K562 (cell line): ENCODE measurements around the gene SRRT. TPM values are rescaled to one million over a fixed set of nuclear protein-coding genes. Genes with fewer than 3 reads are reported as not detected.

Experiments used
- polyA plus RNA-seq, 8 experiments: library from polyadenylated mRNA; depleted of rRNA in 4 of 8; stranded (reverse) in 5 of 8; unstranded in 3 of 8; fragments of >200 nt; fragmentation: Nextera tagmentation in 2 of 8; fragmentation: Illumina TruSeq in 1 of 8; extraction: Ambion mirVana in 2 of 8; extraction: Trizol in 1 of 8; gene quantifications; 2 replicates each; pipeline versions ENCODE4 v1.2.1 to v1.2.3, GENCODE V29; 2011 to 2014; ENCODE audit warnings: inconsistent platforms in 1 of 8, missing spikeins in 1 of 8
- total RNA-seq, 7 experiments: library from RNA; depleted of rRNA in 6 of 7; stranded (reverse); fragments of >200 nt in 6 of 7; fragmentation: Illumina TruSeq in 2 of 7; extraction: Trizol in 2 of 7; gene quantifications; 2 replicates each; pipeline versions ENCODE4 v1.2.1 to v1.2.3, GENCODE V29; 2011 to 2021; ENCODE audit warnings: low replicate concordance in 1 of 7
- TF ChIP-seq, protein P1 (sequence below): fragments of 450-650 bp; IDR thresholded peaks from 2 replicates; pipeline ENCODE4 v1.6.1; 2016; ENCODE audit warnings: mild to moderate bottlenecking, moderate library complexity

SRRT gene
- total and polyA plus RNA-seq, 9 of the 15 experiments (the other 6 are each of a cell fraction or from before 2014, with no cell fraction given): 10.3 to 263 (median 84.4) TPM

GRCh38 chr7:100866729-100867039 lies 8.2 kb upstream of the SRRT start (continued):
- TF ChIP-seq, protein P1, sequence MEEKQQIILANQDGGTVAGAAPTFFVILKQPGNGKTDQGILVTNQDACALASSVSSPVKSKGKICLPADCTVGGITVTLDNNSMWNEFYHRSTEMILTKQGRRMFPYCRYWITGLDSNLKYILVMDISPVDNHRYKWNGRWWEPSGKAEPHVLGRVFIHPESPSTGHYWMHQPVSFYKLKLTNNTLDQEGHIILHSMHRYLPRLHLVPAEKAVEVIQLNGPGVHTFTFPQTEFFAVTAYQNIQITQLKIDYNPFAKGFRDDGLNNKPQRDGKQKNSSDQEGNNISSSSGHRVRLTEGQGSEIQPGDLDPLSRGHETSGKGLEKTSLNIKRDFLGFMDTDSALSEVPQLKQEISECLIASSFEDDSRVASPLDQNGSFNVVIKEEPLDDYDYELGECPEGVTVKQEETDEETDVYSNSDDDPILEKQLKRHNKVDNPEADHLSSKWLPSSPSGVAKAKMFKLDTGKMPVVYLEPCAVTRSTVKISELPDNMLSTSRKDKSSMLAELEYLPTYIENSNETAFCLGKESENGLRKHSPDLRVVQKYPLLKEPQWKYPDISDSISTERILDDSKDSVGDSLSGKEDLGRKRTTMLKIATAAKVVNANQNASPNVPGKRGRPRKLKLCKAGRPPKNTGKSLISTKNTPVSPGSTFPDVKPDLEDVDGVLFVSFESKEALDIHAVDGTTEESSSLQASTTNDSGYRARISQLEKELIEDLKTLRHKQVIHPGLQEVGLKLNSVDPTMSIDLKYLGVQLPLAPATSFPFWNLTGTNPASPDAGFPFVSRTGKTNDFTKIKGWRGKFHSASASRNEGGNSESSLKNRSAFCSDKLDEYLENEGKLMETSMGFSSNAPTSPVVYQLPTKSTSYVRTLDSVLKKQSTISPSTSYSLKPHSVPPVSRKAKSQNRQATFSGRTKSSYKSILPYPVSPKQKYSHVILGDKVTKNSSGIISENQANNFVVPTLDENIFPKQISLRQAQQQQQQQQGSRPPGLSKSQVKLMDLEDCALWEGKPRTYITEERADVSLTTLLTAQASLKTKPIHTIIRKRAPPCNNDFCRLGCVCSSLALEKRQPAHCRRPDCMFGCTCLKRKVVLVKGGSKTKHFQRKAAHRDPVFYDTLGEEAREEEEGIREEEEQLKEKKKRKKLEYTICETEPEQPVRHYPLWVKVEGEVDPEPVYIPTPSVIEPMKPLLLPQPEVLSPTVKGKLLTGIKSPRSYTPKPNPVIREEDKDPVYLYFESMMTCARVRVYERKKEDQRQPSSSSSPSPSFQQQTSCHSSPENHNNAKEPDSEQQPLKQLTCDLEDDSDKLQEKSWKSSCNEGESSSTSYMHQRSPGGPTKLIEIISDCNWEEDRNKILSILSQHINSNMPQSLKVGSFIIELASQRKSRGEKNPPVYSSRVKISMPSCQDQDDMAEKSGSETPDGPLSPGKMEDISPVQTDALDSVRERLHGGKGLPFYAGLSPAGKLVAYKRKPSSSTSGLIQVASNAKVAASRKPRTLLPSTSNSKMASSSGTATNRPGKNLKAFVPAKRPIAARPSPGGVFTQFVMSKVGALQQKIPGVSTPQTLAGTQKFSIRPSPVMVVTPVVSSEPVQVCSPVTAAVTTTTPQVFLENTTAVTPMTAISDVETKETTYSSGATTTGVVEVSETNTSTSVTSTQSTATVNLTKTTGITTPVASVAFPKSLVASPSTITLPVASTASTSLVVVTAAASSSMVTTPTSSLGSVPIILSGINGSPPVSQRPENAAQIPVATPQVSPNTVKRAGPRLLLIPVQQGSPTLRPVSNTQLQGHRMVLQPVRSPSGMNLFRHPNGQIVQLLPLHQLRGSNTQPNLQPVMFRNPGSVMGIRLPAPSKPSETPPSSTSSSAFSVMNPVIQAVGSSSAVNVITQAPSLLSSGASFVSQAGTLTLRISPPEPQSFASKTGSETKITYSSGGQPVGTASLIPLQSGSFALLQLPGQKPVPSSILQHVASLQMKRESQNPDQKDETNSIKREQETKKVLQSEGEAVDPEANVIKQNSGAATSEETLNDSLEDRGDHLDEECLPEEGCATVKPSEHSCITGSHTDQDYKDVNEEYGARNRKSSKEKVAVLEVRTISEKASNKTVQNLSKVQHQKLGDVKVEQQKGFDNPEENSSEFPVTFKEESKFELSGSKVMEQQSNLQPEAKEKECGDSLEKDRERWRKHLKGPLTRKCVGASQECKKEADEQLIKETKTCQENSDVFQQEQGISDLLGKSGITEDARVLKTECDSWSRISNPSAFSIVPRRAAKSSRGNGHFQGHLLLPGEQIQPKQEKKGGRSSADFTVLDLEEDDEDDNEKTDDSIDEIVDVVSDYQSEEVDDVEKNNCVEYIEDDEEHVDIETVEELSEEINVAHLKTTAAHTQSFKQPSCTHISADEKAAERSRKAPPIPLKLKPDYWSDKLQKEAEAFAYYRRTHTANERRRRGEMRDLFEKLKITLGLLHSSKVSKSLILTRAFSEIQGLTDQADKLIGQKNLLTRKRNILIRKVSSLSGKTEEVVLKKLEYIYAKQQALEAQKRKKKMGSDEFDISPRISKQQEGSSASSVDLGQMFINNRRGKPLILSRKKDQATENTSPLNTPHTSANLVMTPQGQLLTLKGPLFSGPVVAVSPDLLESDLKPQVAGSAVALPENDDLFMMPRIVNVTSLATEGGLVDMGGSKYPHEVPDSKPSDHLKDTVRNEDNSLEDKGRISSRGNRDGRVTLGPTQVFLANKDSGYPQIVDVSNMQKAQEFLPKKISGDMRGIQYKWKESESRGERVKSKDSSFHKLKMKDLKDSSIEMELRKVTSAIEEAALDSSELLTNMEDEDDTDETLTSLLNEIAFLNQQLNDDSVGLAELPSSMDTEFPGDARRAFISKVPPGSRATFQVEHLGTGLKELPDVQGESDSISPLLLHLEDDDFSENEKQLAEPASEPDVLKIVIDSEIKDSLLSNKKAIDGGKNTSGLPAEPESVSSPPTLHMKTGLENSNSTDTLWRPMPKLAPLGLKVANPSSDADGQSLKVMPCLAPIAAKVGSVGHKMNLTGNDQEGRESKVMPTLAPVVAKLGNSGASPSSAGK: no peak
- TF ChIP-seq, all 486 proteins: peak for 4
